NCI-H1694 (cell line): ENCODE measurements around the gene ZCRB1.

Source experiments
- DNase-seq: peaks from one replicate; lab custom pipeline; 2025; lab: John Stamatoyannopoulos, UW

Gene ZCRB1

GRCh38 chr12:42278128-42278510, 47.8 kb downstream of the ZCRB1 start:
- no peak for DNase-seq

- no peak for DNase-seq
Measured at GRCh38 chr12:42277396-42278127, 48.3 kb downstream of the ZCRB1 start.

- no peak for DNase-seq
Measured at GRCh38 chr12:42275499-42275898, 50.4 kb downstream of the ZCRB1 start.

DNA sequence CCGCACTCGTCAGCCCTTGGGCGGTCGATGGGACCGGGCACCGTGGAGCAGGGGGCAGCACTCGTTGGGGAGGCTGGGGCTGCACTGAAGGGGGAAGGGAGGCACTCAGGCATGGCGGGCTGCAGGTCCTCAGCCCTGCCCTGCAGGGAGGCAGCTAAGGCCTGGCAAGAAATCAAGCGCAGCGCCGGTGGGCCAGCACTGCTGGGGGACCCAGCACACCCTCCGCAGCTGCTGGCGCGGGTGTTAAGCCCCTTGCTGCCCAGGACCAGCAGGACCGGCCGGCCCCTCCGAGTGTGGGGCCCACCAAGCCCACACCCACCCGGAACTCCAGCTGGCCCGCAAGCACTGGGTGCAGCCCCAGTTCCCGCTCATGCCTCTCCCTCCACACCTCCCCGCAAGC, 52.2 kb downstream of the ZCRB1 start:
- no peak for DNase-seq

DNA sequence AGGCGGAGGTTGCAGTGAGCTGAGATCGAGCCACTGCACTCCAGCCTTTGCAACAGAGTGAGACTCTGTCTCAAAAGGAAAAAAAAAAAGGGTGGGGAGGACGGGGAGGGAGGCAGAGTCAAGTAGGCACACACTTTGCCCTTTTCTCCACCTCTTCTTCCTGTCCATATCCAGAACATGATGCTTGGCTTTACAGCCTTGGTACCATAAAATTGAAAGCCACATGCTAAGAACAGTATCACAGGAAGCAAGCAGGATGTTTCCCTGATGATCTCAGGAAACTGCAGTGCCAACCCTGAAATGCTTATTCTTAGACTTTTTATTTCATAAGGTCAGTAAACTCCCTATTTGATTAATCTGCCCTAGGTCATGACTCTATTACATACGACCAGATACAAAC, 55.3 kb downstream of the ZCRB1 start:
- no peak for DNase-seq

DNA sequence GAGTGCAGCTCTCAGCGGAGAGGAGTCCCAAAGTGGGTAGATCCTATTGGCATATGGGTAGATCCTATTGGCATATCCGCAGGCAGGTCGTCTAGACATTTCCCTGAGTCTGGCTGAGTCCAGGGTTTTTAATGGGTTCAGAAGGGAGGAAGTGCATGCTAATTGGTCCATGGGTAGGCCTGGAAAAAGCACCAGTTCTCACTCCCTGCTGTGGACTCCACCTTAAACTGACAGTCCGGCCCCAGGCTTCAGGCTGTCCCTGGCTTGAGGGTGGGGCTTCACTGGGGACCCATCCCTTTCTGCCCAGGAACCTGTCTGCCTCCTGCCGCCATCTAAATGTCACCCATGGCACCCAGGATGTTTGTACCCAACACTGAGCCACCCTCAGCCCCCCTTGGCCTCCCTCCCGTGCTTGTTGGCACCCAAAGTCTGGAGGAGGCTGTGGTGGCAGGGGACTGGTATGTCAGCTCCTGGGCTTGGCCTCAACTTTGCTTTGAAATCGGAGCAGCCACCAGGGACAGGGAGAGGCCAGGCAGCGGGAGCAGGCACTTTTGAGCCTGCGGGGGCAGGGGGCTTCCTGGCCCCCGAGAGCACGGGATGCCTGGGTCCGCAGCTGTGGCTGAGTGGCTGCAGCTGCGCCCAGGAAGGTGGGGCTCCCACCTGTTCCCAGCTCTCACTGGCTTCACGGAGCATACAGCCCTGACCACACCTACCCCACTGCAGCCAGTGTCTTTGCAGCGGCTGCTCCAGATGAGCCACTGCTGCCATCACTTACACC, 58.3 kb downstream of the ZCRB1 start:
- DNase-seq: no peak

DNA sequence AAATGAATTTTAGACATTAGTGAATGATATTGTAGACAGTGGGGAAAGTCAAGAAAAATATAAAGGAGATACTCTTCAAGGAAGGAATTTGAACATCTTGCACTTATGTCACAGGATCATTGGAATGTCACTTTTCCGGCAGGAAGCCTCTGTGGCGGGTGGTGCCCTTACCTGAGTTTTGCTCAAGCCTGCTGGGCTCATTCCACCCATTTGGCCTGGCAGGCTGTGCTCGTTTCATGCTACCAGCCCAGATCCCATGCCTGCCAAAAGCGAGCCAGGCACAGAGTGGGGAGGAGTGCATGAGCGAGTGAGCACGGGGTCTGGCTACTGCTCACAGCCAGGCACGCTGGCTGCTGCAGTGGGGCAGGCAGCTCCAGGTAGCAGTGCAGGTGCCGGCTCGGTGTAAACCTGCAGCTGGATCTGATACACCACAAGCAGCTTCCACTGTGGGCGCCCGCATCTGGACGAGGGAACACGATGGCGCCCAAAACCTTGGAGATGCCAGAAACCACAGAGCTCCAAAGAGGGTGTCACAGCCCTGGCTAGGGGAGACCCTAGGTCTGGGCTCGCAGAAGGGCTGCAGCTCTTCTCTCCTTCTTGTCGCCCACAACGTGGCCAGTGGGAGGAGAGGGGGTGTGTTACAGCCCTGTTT, 59.2 kb downstream of the ZCRB1 start:
- no peak for DNase-seq

- no peak for DNase-seq
Measured at GRCh38 chr12:42262271-42262670, 63.6 kb downstream of the ZCRB1 start.
